HG03460 (cell line): ENCODE measurements around the gene TOP1.

Source experiments
- ATAC-seq: cut with Tn5 transposase; IDR thresholded peaks from one replicate; pipeline ENCODE4 v1.9.1; 2021; ENCODE audit not compliant: unreplicated experiment

Gene TOP1

GRCh38 chr20:41140226-41141133 lies 111.9 kb downstream of the TOP1 start:
- no peak for ATAC-seq

- no peak for ATAC-seq
Measured at GRCh38 chr20:41141153-41141815, 112.7 kb downstream of the TOP1 start.

DNA sequence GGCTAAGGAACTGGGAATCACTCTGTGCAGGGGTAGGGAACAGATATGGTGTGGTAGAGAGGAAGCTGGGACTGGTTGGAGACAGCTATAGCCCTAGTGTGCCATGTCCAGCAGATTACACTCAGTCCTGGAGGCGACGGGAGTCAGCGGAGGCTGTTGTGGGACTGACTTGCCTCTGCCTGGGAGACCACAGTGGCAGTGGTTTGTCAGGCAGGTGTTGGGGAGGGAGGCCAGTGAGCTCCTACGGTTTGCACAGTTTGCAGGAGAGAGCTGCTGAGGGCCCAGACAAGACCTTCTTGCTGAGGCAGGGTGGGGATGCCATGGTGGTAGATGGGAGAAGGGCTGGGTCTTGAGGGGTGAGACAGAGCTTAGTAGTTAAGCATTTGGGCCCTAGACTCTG lies 113.6 kb downstream of the TOP1 start:
- ATAC-seq, result no peak

- ATAC-seq, result no peak
Measured at GRCh38 chr20:41142919-41143318, 114.3 kb downstream of the TOP1 start.

DNA sequence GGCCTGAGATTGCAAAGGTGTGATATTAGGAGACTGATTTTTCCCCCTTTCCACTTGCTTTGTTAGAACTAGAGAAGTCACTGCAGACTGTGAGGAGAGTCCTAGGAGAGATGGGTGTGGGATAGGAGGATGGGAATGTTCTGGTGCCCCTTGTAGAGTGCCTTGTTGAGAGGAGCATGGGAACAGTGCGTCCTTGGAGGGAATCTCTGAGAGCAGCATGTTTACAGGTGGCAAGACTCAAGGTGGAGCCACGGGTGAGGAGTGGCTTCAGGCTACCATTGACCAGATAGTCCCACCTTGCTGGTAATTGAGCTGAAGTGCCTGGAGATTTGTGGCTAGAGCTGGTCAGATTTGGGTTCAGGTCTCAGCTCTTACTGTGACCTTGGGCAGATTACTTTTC lies 114.7 kb downstream of the TOP1 start:
- no peak for ATAC-seq

DNA sequence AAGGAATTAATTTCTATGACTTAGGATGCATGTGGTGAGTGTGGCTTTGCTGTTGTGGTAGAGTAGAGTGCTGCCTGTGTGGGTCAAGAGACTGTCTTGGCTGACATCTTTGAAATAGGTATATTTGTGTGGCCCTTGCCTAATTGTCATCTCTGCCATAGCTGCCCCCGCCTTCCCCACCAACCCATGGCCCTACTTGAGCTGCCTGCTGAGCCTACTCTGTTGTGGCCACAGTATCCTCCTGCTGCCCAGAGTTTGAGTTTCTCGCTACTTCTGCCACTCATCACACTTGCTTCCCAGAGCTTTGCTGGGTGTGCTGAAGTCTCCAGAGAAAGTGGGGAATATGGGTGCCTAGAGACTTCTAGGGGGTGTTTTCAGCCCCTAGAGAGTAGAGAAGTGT lies 116.7 kb downstream of the TOP1 start:
- ATAC-seq, result no peak

DNA sequence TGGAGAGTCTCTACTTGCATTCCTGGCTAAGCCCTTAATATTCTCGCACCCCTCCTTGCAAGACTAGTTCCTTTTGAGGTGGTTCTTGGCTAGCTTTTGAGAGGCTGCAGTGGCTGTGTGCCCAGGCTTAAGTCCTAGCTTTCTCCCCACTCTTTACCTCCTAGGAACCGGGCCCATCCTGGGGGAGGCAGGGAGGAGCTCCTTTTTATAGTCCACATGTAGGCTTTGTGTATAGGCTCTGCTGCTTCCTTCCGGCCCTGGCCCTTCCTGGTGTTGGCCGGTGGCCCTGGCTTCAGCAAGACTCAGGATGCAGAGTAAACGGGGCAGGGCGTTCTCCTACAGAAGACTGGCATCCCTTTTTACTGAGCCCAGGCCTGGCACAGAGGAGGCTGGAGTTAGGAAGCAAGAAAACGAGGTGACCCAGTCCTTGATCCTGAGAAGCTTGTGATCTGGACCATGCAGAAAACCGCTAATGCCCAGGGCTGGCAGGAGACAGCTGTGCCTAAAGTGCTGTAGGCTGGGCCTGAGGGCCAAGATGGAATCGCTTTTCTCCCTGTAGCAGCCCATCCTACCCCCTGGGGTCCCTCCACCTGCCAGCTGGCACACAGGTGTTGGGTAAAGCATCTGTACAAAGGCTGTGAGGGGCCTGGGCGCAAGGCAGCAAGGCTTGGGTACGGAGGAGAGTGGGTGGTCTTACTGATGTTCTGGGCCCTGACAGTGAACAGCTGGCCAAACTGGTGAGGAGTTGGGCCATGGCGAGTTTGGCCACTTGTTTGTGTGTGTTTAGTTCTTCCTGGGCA lies 117.4 kb downstream of the TOP1 start:
- ATAC-seq, result no peak

GRCh38 chr20:41147767-41148191 lies 119.2 kb downstream of the TOP1 start:
- no peak for ATAC-seq

GRCh38 chr20:41148942-41149341 lies 120.3 kb downstream of the TOP1 start:
- ATAC-seq, result no peak

GRCh38 chr20:41150664-41151063 lies 122.0 kb downstream of the TOP1 start:
- ATAC-seq, result no peak

GRCh38 chr20:41151134-41151869 lies 122.7 kb downstream of the TOP1 start:
- no peak for ATAC-seq

DNA sequence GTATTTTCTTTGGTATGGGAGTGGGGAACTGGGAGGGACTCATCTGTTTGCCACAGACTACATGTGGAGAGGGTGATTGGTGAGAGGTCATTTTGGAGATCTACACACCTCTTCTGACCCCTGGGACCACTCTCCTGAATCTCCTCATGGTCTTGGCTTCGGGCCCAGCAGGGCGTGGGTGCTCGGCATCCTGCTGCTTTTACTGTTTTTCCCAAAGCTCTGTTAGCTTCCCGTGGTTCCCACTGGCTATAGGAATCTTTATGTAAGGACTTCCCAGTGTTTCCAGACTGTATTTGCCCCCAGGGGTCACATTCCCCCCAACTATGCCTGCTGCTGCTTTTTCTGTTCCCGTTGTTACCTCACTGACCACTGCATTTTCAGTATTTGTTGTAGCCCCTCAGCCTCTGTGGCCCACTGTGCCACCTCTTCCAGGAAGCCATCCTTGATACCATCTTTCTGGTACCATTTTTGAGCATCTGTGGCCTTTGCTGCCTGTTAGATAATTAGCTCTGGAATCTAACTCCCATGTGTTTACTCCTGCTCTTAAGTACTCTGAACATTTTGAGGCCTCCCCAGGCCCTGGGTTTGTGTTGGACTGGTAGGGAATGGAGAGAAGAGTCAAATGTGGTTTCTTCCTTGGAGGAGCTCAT lies 123.6 kb downstream of the TOP1 start:
- no peak for ATAC-seq

DNA sequence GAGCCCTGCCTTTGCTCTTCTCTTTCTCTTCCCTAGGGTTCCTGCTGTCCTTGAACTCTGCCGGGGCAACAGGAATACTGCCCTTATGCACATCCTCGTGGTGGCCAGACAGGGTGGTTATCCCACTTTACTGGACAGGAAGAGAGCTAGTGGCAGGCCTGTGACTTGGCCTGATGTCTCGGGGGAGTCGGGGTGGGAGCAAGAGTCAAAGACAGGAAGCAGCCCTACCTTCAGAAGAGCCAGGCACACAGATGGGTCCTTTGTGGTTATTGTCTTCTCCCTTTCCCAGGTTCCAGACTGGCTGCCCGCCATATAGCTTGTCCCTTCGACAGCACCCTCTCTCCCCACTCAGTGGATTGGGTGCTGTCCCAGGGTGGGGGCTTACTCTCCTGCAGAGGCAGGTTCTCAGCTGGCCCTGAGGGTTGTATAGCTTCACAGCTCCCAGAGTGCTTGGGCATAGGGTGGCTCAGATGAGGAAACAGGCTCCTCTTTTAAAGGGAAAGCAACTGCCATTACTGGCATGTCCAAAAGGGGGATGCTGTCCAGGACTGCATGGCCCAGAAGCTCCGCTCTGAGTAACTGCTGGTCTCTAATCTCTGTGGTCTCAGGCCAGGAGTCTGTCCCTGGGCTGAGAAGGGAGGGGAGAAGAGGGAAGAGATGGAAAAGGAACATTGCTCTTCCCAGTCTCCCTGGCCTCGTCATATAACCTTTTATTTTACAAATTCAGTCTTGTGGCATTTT lies 126.0 kb downstream of the TOP1 start:
- ATAC-seq, result no peak

GRCh38 chr20:41155261-41155660 lies 126.6 kb downstream of the TOP1 start:
- no peak for ATAC-seq

GRCh38 chr20:41158082-41158625 lies 129.5 kb downstream of the TOP1 start:
- ATAC-seq, result no peak

GRCh38 chr20:41159547-41159946 lies 130.9 kb downstream of the TOP1 start:
- no peak for ATAC-seq

DNA sequence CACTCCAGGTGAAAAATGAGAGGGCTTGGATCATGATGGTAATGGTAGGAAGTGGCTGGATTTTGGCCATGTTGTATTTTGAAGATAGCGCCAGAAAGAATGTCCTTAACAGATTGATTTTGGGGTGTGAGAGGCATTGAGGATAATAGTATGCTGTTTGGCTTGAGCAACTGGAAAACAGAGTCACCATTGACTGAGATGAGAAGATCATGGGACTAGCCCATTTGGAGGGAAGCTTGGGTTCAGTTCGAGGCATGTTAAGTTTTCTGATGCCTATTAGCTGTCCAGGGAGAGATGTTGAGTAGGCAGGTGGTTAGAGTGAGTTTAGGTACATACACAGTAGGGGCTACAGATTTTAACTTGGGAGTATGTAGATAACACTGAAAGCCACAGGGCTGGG lies 132.1 kb downstream of the TOP1 start:
- no peak for ATAC-seq

DNA sequence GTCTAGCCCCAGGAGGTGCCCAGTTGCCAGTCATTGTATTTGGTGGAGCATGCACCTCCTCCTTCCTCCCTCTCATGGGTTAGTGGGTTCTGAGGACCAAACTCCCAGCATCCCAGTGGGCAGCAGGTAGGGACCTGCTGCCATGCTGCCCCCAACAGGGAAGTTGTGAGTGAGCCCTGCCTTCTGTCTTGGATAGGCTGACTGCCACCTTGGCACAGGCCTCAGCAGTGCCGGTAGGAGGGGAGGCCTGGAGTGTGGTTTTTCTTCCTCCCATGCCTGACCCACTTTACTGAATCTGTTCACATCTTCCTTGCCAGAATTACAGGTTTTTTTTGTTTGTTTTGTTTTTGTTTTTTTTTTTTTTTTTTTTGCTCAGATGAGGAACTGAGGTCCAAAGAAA lies 133.3 kb downstream of the TOP1 start:
- no peak for ATAC-seq

- ATAC-seq, result no peak
Measured at GRCh38 chr20:41162396-41162795, 133.8 kb downstream of the TOP1 start.
